ENCODE results near the gene USF2. TPM values are rescaled to one million over a fixed set of nuclear protein-coding genes. Genes with fewer than 3 reads are reported as not detected.

Gene USF2
- total RNA-seq, 3 donors from 2014 or later, result 94.5 to 131 (median 116) TPM

GRCh38 chr19:35262101-35262761 is 6.5 kb upstream of the USF2 start:
- TF ChIP-seq CTCF (IDR thresholded peaks at IDR 0.05), result no peak
- no peaks in the 10 kb centered on the region for H3K36me3 ChIP-seq (ENCODE audit: low read depth)
- intact Hi-C loops (cut with DNase I, micrococcal nuclease), result no loop called here
- H3K9me3 ChIP-seq, result no peaks in the 10 kb centered on the region
- no peak for ATAC-seq
- DNase-seq, result peak in 1 of 3 donors; percentile 24
- no peak overlapping the region for H3K4me3 ChIP-seq
- peaks cover 13% of the 10 kb centered on the region for H3K4me1 ChIP-seq (ENCODE audit: low read depth)

GRCh38 chr19:35264268-35265125 is 4.3 kb upstream of the USF2 start:
- DNase-seq (peak in 2 of 3 donors; percentile 15 to 17), ATAC-seq (no peak)
- Histone ChIP-seq H3K9me3 (no peaks in the 10 kb centered on the region), H3K36me3 (ENCODE audit: low read depth) (no peaks in the 10 kb centered on the region), H3K4me3 (no peak overlapping the region), H3K4me1 (ENCODE audit: low read depth) (peaks cover 13% of the 10 kb centered on the region)
- intact Hi-C loops (cut with DNase I, micrococcal nuclease), result no loop called here
- TF ChIP-seq CTCF (IDR thresholded peaks at IDR 0.05), result no peak

GRCh38 chr19:35265126-35265899 is 3.4 kb upstream of the USF2 start:
- TF ChIP-seq CTCF (IDR thresholded peaks at IDR 0.05), result no peak
- Histone ChIP-seq H3K4me3 (no peak overlapping the region), H3K36me3 (ENCODE audit: low read depth) (no peaks in the 10 kb centered on the region), H3K4me1 (ENCODE audit: low read depth) (peaks cover 18% of the 10 kb centered on the region), H3K9me3 (no peaks in the 10 kb centered on the region)
- intact Hi-C loops (cut with DNase I, micrococcal nuclease), result no loop called here
- DNase-seq (peak in 1 of 3 donors; percentile 21), ATAC-seq (no peak)

- intact Hi-C loops (cut with DNase I, micrococcal nuclease), result no loop called here
Observed at GRCh38 chr19:35265900-35266519, 2.8 kb upstream of the USF2 start.

More at GRCh38 chr19:35265900-35266519, 2.8 kb upstream of the USF2 start:
- Histone ChIP-seq H3K4me1 (ENCODE audit: low read depth) (peaks cover 20% of the 10 kb centered on the region), H3K9me3 (no peaks in the 10 kb centered on the region), H3K4me3 (no peak overlapping the region), H3K36me3 (ENCODE audit: low read depth) (peaks cover 5% of the 10 kb centered on the region)
- TF ChIP-seq CTCF (IDR thresholded peaks at IDR 0.05), result no peak
- DNase-seq (peak in 2 of 3 donors; percentile 31 to 53), ATAC-seq (no peak)

Data from mucosa of descending colon (tissue), 3 donors.